ENCODE results near the gene PLEKHA6.

PLEKHA6 gene

DNA sequence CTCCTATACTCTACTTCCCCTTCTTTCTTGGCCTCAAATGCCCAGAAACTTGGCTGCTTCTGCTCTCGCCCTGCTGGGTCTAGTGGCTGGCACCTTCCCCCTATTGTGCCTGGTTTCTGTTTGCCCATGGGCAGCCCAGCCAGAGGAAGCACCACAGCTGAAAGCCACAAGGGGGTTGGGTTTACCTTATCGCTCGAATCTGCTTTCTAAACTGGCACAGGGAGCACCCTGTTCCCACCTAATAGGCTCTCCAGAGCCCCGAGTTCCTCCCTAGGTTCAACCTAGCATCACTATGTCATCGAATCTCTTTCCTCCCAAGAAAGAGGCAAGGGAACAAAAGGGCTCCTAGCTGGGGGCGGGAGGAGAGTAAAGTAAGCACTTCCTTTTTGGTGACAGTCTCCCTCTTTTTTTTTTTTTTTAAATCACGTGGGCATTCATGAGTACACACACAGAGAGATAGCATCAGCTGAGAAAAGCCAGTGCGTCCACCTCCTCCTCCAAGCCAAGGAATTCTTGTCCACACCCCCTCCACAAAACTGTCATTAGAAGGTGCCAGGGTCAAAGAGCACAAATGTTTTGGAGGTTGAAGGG lies 72.8 kb downstream of the PLEKHA6 start:
- no peak for DNase-seq (ENCODE audit: low read depth in 2 of 2)

DNA sequence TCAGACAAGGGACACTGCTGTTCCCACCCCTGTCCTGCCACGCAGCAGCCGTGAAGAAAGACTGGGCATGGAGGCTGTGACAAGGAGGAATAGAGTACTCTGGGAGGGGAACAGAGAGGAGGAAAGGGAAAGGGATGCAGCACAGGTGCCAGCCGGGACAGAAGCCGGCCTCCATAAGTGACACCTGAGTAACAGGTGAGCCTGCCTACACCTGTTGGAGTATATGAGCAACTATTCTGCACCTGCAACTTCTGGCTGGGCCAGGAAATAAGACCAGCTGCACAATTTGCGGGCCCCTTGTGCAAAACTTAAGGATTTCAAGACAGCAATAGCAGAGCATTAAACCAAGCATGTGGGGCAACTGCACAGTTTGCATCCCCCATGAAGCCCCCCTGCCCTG lies 73.4 kb downstream of the PLEKHA6 start:
- DNase-seq (ENCODE audit: low read depth in 2 of 2), result no peak

- no peak for DNase-seq (ENCODE audit: low read depth in 2 of 2)
These were observed 74.1 kb downstream of the PLEKHA6 start for GRCh38 chr1:204285436-204286305.

DNA sequence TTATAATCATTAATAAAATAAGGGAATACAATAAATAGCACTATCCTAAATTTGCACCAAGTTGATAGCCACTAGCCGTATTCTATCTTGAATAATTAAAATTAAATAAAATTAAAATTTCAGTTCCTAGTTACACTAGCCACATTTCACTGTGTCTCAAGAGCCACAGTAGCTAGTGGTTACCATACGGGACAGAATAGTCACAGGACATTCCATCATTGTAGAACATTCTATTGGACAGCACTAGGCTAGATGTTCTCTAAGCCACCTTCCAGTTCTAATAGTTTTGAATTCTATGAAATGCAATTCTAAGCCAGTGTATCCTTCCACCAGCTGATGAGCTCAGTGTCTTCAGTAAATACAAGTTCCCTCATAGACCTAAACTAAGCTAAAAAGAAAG lies 74.8 kb downstream of the PLEKHA6 start:
- DNase-seq (ENCODE audit: low read depth in 2 of 2), result no peak

DNA sequence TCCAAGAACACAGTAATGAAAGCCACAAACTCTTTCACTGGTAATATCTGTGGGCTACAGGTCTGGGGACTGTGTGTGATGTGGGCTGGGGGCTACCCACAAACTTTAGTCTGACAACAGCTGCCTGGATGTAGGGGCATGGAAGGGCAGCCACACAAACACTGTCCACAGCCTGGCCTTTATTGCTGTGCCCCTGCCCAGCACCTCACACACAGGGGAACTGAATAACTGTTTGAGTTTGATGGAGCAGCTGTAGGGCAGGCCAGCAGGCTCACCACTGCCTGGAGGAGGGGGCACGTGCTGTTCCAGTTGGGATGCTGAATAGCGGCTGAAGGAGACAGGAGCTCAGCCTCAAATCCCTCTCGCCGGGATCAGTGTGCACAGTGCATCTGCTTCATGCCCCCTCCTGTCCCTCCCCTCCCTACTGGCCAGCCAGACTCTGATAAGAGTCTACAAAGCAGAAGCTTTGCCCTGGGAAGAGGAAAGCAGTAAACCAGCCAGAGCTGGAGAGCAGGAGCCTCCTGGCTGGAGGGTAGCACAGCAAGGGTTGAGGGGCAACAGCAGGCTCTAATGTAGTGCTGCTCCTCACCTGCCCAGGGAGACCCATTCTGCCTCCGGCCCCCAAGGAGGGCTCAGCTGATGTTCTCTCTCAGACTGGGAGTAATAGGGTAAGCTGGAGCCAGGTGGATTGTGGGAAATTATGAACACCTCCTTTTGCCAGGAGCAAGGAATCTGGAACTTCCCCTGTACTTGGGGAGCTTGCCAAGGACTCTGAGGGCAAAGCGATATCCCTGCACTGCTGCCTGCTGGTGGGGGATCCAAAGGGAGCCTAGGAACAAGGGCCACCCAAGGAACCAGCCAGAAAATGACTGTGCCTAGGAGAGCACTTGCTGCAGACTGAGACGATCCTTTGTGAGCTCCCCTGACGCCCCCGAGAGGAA lies 75.7 kb downstream of the PLEKHA6 start:
- DNase-seq (ENCODE audit: low read depth in 2 of 2), result no peak

DNA sequence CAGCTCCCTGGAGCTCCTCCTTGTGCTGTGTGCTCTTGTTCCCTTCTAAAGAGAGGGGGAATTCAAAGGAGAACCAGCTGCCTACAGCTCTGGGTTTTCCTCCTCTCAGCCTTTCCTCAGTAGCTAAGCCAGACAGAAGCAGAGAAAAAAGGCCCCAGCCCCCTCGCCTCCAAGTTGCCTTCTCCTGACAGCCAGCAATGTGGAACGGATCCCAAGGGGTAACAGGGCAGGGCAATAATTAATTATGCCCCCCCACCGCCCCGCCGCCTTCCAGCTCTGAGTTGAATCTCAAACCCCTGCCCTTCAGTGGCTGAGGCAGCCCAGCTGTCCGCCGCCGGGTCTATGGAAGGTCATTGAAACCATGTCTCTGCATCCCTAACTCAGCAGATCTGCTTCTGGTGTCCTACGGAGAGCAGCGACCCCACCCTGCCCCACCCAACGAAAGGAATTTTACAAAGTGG lies 76.9 kb downstream of the PLEKHA6 start:
- DNase-seq (ENCODE audit: low read depth in 2 of 2), result no peak

- DNase-seq (ENCODE audit: low read depth in 2 of 2), result no peak
These were observed 79.4 kb downstream of the PLEKHA6 start for GRCh38 chr1:204280099-204280961.

- no peak for DNase-seq (ENCODE audit: low read depth in 2 of 2)
These were observed 80.8 kb downstream of the PLEKHA6 start for GRCh38 chr1:204278958-204279357.

GRCh38 chr1:204278251-204278650 lies 81.5 kb downstream of the PLEKHA6 start:
- DNase-seq (ENCODE audit: low read depth in 2 of 2), result no peak

DNA sequence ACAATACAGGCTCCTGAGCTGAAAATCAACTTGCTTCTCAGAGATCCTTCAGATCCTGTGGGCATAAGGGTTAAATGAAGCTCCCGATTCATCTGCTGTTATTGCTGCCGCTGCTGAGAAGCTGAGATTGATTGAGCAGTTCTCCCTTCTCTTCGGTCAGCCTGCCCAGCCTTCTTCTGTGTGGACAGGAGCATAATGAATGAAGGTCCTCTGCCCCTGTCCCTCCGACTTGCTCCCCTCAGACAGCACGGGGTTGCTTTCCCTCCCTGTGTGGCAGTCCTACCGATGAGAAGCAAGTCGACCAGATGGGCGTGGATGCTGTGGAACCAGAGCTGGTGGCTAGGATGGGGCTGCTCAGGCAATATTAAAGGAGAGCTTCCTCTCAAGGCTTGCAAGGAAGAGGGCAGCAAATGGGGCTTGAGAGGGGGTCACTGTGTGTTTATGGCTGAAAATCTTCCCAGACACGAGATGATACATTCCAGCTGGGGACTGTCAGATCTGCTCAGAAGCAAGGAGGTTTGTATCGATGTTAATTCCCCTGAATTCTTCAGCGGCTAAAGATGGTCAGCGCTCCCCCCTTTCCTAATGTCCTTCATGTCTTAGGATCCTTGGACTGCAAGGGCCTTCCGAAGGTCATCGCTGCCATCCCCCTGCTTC lies 82.0 kb downstream of the PLEKHA6 start:
- DNase-seq (ENCODE audit: low read depth in 2 of 2), result no peak

- no peak for DNase-seq (ENCODE audit: low read depth in 2 of 2)
These were observed 83.9 kb downstream of the PLEKHA6 start for GRCh38 chr1:204275695-204276370.

DNA sequence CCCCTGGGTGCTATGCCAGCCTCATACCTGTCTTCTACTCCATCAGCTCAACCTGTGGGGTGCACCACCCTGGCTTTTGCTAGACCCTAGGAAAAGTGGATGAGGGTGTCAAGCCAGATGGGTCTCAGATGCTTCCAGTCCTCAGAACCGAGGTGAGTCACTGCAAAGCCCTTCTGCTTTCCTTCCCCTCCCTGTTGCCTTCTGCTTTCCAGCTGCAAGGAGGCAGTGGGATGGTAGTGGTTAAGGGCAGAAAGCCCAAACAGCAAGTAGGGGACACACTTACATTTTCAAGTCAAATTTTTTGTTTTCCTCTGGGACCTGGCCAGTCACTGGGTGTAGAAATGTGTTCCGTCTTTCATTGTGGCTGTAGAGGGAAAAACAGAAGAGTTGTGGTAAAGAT lies 85.3 kb downstream of the PLEKHA6 start:
- DNase-seq (ENCODE audit: low read depth in 2 of 2), result no peak

- no peak for DNase-seq (ENCODE audit: low read depth in 2 of 2)
These were observed 87.2 kb downstream of the PLEKHA6 start for GRCh38 chr1:204272505-204272904.

- DNase-seq (ENCODE audit: low read depth in 2 of 2), result no peak
These were observed 87.8 kb downstream of the PLEKHA6 start for GRCh38 chr1:204271970-204272369.

- DNase-seq (ENCODE audit: low read depth in 2 of 2), result no peak
These were observed 91.6 kb downstream of the PLEKHA6 start for GRCh38 chr1:204268101-204268500.

- DNase-seq (ENCODE audit: low read depth in 2 of 2), result no peak
These were observed 92.5 kb downstream of the PLEKHA6 start for GRCh38 chr1:204267191-204267601.

GRCh38 chr1:204266504-204267034 lies 93.2 kb downstream of the PLEKHA6 start:
- no peak for DNase-seq (ENCODE audit: low read depth in 2 of 2)

DNA sequence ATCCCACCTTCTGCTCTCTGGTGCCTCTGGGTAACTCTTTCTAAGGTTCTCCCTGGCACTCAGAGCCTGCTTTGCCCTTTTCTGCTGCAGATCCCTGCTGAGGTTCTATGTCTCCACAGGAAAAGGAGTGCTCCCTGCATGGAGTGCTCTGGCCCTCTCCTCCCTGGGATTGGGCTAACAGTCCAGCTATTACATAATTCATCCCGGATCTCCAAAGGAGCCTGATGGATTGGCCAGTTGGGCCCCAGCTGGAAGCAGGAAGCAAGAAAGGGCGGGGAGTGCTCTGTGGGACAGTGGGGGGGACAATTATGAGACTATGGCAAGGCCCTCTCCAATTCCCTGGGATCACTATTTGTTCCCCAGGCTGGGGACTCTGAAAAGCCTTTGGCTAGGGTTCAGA lies 94.1 kb downstream of the PLEKHA6 start:
- no peak for DNase-seq (ENCODE audit: low read depth in 2 of 2)

DNA sequence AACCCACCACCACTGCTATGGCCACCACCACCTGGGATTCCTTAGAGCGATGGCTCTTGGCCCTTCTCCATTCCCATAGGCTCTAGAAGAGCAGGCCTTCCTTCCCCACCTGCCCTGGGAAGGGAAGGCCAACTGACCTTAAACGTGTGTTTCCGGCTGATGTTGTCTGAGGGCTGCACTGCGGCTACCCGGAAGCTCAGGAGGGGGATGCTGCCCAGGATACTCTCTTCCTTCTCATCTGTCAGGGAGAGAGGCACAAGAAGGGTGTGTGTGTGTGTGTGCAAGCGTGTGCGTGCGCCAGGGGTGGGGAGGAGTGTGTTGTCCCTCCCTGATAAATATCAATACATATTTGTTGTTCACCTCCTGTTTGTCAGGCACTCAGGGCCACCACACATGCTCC lies 94.9 kb downstream of the PLEKHA6 start:
- no peak for DNase-seq (ENCODE audit: low read depth in 2 of 2)

Data from stimulated activated CD8-positive, alpha-beta memory T cell treated with anti-CD3 and anti-CD28 coated beads, Interleukin-2, amount 100 ng/mL, for 1 hour (primary cell).